ENCODE data around the gene AKR1A1.

The AKR1A1 gene

DNA sequence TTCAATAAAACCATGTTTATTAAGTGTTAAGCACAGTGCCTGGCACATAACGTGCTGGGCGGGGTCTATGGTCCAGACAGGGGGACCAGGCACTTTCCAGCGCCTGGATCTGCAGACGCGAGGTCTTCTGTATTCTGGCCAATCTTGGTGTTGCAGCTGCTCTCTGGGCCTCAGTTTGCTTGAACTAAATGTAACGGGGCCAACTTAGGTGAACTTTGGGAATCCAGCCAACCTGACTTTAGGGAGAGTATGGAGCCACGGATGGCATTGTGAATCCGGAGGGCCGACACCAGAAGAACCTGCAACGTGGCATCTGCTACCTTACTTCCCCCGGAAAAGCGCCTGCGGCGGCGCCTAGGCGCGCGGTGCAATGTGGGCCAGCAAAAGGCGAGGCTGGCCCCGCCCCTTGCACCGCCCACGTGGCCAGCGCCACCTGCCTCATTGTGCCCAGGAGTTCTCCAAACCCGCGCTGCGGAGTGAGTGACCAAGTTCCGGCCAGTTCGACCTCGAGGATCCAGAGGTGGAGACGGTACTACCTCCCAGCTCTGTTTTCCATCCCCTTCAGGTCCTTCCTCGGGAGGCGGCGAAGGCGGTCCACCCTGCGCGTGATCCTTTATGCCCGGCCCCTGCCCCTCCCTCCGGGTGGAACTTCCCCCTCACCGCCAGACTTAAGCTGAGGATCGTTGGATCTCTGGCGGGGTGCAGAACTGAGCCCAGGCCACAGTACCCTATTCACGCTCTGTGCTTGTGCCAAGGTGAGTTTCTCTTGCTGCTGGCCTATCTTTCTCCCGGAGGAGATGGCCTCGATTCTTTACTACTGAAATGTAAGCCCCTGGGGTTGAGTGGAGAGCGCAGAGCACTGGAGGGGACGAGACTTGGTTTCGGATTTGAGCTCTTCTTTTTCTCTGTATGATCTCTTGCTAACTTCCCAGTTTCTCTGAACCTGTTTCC, at the start of gene AKR1A1:
Gene AKR1A1 (plus strand): TSS at position 426 of the 951 bp plus-strand sequence. CDS start 10,969 bp downstream, outside the sequence.
- TF ChIP-seq, protein P1, sequence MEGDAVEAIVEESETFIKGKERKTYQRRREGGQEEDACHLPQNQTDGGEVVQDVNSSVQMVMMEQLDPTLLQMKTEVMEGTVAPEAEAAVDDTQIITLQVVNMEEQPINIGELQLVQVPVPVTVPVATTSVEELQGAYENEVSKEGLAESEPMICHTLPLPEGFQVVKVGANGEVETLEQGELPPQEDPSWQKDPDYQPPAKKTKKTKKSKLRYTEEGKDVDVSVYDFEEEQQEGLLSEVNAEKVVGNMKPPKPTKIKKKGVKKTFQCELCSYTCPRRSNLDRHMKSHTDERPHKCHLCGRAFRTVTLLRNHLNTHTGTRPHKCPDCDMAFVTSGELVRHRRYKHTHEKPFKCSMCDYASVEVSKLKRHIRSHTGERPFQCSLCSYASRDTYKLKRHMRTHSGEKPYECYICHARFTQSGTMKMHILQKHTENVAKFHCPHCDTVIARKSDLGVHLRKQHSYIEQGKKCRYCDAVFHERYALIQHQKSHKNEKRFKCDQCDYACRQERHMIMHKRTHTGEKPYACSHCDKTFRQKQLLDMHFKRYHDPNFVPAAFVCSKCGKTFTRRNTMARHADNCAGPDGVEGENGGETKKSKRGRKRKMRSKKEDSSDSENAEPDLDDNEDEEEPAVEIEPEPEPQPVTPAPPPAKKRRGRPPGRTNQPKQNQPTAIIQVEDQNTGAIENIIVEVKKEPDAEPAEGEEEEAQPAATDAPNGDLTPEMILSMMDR (IDR thresholded peaks at IDR 0.05; ENCODE audit: control insufficient read depth, extremely low read depth, insufficient read depth) = no peak
- peak within 1 kb of the TSS; percentile 77 for H3K4me3 ChIP-seq (ENCODE audit: low read depth, low read length)
- peak; percentile 89 for DNase-seq (ENCODE audit: low read depth)

DNA sequence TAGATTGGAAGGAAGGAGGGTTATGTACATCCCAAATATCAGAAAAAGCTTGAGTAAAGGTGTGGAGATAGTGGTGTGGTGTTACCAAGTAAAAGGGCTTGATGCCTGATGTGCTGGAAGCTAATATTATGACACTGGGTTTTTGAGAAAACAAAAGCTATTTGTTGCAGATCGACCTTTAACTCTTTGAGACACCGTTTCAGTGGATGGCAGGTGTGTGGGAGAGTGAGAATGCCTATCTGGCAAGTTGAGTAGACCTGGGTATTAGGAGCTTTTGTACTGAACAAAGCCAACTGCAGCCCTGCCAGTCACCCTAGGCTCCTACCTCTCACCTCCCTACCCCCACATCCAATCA, 49.1 kb upstream of the AKR1A1 start:
- no peak overlapping the region for H3K4me3 ChIP-seq (ENCODE audit: low read depth, low read length)
- DNase-seq (ENCODE audit: low read depth) = no peak
- TF ChIP-seq, protein P1 (IDR thresholded peaks at IDR 0.05; ENCODE audit: control insufficient read depth, extremely low read depth, insufficient read depth) = no peak

DNA sequence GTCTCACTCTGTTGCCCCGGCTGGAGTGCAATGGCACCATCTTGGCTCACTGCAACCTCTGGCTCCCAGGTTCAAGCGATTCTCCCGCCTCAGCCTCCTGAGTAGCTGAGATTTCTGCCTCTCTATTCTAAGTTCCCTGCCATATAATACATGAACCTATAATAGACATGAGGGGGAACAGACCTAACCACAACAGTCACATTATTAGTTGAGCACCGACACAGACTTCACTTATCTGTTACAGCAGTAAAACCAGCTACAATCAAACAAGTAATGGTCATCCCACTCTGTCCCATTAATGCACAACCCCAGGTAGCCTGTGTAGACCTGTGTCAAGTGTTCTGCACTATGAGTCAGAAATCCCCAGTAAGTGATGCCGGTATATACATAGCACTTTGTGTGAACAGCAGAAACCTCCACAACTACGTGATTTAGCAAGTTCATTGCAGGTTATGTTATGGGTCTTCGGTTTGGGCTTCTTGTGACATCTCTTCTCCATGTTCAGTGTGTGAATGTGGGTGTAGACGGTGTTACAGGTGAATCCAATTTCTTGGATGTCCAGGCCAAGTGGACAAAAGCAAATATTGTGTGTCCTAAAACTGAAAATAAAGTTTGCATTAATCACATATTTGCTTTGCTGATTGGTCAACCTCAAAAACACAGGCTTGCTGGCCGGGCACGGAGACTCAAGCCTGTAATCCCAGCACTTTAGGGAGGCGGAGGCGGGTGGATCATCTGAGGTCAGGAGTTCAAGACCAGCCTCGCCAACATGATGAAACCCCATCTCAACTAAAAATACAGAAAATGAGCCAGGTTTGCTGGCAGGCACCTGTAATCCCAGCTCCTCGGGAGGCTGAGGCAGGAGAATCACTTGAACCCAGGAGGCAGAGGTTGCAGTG, 46.9 kb upstream of the AKR1A1 start:
- DNase-seq (ENCODE audit: low read depth) = no peak
- TF ChIP-seq, protein P1 (IDR thresholded peaks at IDR 0.05; ENCODE audit: control insufficient read depth, extremely low read depth, insufficient read depth) = no peak
- H3K4me3 ChIP-seq (ENCODE audit: low read depth, low read length) = no peak overlapping the region

DNA sequence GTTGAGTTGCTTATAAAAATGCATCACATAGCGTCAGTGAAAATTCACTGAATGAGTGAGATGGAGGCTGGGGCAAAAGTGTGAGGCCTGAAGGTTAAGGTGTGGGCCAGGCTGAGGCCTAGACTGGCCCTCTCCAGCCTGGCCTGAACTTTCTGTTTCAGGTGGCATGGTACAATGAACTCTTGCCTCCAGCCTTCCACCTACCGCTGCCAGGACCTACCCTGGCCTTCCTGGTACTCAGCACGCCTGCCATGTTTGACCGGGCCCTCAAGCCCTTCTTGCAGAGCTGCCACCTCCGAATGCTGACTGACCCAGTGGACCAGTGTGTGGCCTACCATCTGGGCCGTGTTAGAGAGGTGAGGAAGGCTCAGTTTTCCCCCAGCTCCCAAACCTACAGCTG, 43.4 kb upstream of the AKR1A1 start:
- TF ChIP-seq, protein P1 (IDR thresholded peaks at IDR 0.05; ENCODE audit: control insufficient read depth, extremely low read depth, insufficient read depth) = no peak
- no peak overlapping the region for H3K4me3 ChIP-seq (ENCODE audit: low read depth, low read length)
- no peak for DNase-seq (ENCODE audit: low read depth)

DNA sequence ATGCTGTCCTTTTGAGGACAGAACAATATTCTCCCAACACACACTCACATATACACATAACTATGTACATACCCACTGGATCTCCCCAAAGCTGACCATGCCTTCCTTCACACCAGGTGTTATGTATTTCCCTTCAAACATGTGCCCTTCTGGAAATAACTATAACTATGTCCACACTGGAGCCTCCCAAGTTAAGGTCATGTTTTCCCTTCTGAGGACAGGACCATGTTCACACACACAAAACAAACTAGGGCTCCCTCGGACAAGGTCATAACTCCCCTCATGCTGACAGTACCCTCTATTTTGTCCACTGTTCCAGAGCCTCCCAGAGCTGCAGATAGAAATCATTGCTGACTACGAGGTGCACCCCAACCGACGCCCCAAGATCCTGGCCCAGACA, 42.7 kb upstream of the AKR1A1 start:
- TF ChIP-seq, protein P1 (IDR thresholded peaks at IDR 0.05; ENCODE audit: control insufficient read depth, extremely low read depth, insufficient read depth) = no peak
- H3K4me3 ChIP-seq (ENCODE audit: low read depth, low read length) = no peak overlapping the region
- no peak for DNase-seq (ENCODE audit: low read depth)

DNA sequence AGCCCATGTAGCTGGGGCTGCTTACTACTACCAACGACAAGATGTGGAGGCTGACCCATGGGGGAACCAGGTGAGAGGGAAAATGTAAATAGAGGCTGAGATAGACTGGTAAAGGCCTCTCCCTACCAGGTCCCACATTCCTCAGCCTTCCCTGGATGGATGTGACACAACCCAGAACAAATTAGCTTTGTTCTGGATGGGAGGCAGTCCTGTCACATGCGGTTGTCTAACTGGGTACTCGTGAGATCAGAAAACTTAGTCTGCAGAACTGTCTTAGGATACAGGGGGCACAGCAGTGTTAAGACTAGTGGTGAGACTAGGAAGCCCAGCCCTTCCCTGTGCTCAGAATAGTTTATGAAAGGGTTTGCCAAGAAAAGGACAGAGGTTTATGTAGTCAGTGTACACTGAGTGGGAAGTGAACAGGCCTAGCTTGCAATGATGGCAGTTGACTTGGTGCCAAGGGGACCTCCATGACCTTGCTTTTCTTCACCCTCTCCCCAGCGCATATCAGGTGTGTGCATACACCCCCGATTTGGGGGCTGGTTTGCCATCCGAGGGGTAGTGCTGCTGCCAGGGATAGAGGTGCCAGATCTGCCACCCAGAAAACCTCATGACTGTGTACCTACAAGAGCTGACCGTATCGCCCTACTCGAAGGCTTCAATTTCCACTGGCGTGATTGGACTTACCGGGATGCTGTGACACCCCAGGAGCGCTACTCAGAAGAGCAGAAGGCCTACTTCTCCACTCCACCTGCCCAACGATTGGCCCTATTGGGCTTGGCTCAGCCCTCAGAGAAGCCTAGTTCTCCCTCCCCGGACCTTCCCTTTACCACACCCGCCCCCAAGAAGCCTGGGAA, 42.1 kb upstream of the AKR1A1 start:
- TF ChIP-seq, protein P1 (IDR thresholded peaks at IDR 0.05; ENCODE audit: control insufficient read depth, extremely low read depth, insufficient read depth) = no peak
- H3K4me3 ChIP-seq (ENCODE audit: low read depth, low read length) = no peak overlapping the region
- DNase-seq (ENCODE audit: low read depth) = no peak

Measured in LNCaP clone FGC (cell line).